GM19463 (cell line): ENCODE measurements around the gene KRT9.
"Not testable (repeated sequence)": the region's sequence is repeated elsewhere in the genome, so short reads cannot be mapped to it uniquely, and the experiment has no call there.

Source experiments
- ATAC-seq: cut with Tn5 transposase; IDR thresholded peaks from one replicate; pipeline ENCODE4 v1.9.1; 2021; ENCODE audit warnings: mild to moderate bottlenecking, moderate library complexity; ENCODE audit not compliant: unreplicated experiment

KRT9 gene

DNA sequence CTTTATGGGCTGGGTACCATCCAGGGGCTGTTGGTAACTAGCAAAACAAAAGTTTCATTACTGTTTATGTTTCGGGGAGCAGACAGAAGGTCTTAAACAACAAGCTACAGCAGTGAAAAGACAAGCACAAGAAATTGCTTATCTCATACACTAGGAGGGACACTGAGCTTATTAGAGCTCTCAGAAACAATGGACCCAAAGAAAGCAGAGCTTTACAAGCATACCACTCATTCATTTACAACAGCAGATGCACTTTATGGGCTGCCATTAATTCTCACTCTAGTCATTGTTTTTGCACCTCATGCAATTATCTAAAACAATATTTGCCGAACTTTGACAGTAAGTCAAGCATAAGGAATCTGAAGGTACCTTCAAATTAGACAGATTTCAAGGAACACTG lies 30.7 kb upstream of the KRT9 start:
- ATAC-seq: no peak

DNA sequence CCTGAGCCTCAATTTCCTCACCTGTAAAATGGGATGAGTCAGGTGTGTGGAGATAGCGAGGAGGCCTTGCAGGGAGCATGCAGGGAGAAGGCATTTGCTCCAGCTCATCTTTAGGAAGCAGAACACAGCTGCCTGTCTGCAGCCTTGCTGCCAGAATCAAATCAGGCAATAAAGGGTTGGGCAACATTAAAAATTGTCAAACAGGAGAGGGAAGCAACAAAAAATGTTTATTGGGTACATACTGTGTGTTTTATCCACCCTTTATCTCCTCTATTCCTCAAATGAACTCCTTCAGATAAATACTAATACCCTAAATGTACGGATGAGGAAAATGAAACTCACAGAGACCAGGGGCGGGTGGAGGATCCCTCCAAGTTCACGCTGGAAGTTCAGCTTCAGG lies 28.5 kb upstream of the KRT9 start:
- ATAC-seq: no peak

GRCh38 chr17:41599680-41600079 lies 27.8 kb upstream of the KRT9 start:
- no peak for ATAC-seq

GRCh38 chr17:41595585-41595984 lies 23.7 kb upstream of the KRT9 start:
- ATAC-seq: no peak

DNA sequence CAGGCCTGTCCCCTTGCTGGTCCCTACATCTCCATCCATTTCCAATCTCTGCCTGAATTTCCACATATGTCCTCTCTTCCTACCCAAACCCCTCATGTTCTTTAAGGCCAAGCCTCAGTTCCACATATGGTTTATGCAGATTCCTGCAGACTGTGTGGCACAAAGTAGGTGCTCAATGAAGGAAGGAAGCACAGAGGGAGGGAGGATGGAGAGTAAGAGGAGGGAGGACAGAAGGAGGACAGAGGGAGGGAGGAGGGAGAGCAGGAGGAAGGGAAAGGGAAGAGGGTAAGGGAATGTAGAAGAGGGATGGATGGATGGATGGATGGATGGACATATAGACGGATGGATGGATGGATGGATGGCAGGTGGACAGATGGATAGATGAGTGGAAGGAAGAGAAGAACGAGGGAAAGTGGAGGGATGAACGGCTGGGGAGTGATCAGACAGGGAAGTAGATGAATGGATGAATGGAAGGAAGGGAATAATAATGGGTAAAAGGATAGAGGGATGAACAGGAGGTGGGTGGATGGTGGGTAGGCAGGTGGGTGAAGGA lies 22.6 kb upstream of the KRT9 start:
- no peak for ATAC-seq

GRCh38 chr17:41593306-41593981 lies 21.6 kb upstream of the KRT9 start:
- ATAC-seq: no peak

DNA sequence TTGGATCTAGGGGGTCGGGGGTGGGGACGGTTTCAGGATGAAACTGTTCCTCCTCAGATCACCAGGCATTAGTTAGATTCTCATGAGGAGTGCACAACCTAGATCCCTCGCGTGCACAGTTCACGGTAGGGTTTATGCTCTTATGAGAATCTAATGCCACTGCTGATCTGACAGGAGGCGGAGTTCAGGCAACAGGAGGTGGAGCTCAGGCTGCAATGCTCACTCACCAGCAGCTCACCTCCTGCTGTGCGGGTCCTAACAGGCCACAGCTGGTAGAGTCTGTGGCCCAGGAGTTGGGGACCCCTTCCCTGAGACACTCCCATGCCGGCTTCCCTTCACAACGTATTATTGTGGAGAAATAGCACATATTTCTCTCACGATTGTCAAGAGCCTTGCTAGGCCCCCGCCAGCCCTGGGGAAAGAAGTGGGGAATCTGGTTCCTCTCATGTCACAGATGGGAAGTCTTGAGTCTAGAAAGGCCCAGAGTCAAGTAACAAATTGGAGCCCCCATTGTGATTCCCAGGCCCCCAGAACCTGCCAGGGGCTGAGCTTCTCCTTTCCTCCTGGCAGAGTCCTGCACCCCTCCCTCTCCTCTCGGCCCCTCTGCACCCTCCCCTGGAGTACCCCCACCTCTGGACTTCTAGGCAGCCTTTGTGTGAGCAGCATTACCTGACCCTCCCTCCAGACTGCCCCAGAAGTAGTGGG lies 20.9 kb upstream of the KRT9 start:
- ATAC-seq: no peak

DNA sequence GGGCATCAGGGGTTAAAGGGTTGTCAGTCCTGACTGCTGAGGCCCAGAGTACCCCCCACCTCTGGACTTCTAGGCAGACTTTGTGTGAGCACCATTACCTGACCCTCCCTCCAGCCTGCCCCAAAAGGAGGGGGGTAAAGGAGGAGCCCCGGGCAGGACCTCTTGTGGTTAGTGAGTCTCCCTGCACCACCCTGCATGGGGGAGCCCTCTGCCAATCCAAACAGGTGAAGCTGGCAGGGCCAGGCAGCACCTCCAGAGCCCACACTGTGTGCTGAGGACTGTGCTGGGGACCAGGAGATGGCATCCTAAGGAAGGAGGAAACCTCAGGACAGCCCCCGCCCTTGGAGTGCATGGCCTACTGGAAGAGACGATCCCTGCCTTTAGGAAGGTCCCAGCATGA lies 17.4 kb upstream of the KRT9 start:
- no peak for ATAC-seq

- no peak for ATAC-seq
Observed at GRCh38 chr17:41588126-41588810, 16.4 kb upstream of the KRT9 start.

DNA sequence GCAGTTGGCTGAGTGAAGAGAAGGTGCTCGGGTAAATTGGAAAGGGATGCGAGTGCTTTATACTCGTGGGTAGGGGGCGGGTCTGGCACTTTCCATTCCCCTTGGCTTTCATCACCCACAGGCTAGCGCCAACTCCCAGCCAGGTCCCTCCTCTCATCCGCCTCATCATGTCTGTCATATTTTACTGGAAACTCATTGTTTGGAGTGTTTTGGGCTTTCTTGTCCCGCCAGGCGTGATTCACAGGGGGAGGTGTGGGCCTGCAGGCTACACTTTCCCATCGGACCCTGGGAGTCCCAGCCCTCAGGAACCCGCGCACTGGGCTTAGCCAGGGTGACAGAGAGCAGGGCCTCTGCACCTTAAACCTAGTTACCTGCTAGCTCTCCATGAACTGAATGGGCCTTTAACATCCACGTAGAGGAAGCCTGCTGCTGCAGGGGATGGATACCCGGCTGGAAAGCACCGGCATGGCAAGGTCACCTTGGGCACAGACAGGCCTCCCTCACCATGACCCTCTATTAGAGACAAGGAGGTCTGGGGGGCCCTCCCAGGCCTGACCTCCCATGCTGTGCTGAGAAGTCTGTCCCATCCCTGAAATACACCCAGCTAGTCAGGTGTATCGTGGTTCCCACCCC lies 15.1 kb upstream of the KRT9 start, which contains the start of gene KRT14:
KRT14 (minus strand) TSS at position 33 of the 633 bp plus-strand sequence. CDS start 61 bp downstream, outside the sequence.
- no peak for ATAC-seq

DNA sequence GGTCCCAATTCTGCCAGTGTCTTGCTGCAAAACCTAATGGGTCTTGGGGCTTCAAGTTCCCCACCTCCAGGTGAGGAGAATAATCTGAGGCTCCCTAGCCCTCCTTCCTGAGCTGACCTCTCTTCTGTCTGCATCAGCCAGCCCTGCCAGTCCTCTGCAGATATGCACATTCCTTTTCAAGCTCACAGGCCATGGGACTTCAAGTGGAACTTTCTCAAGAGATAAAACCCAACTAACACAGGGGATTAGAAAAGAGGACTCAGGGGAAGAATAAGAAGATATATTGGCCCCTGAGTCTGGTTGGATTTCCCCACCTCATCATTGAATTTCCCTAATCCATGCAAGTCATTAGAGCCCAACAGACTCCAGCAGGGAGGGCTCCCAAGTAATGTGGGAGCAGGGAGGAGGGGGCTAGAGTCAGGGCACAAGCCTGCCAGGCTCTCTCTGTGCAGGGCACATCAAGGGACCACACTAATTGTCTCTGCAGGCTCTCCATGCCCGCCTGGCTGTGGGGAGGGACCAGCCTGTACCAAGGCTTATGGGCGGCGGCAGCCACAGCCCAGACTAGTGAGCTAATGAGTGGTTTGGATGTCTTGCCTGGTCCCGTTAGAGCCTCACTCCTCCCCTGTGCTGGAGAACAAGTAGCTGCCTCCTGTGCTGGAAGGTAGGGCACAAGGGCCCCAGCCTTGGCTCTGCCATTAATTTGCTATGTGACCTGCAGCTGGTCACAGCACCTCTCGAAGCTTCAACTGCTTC lies 13.6 kb upstream of the KRT9 start:
- ATAC-seq: no peak

- not testable (repeated sequence) for ATAC-seq
Observed at GRCh38 chr17:41584331-41584927, 12.6 kb upstream of the KRT9 start.

DNA sequence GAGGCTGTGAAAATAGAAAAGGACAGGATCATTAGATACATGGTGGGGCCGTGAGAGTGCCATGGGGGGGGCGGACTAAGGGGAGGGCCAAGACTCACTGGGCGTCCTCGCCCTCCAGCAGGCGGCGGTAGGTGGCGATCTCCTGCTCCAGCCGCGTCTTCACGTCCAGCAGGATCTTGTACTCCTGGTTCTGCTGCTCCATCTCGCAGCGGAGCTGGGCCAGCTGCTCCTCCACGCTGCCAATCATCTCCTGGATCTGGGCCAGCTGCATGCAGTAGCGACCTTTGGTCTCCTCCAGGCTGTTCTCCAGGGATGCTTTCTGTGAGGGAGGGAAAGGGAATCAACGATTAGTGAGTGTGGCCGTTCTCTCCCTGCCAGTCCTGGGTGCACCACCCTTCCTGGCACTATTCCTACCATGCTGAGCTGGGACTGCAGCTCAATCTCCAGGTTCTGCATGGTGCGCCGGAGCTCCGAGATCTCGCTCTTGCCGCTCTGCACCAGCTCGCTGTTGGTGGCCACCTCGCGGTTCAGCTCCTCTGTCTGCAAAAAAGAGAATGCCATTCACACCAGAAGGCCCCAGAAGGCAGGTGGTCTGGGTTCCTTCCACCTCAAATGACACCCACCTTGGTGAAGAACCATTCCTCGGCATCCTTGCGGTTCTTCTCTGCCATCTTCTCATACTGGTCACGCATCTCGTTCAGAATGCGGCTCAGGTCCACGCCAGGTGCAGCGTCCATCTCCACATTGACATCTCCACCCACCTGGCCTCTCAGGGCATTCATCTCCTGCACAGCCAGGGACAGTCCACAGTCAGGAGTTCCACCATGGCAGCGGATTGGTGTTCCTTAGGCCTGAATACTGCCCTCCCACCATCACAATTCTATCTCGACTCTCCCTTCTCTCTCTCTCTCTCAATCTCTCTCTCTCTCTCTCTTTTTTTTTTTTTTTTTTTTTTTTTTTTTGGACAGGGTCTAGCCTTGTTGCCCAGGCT lies 11.6 kb upstream of the KRT9 start:
- ATAC-seq: no peak

- not testable (repeated sequence) for ATAC-seq
Observed at GRCh38 chr17:41582061-41582968, 10.5 kb upstream of the KRT9 start.

- ATAC-seq: no peak
Observed at GRCh38 chr17:41581366-41582060, 9.7 kb upstream of the KRT9 start.

GRCh38 chr17:41580687-41581365 lies 9.0 kb upstream of the KRT9 start:
- no peak for ATAC-seq

DNA sequence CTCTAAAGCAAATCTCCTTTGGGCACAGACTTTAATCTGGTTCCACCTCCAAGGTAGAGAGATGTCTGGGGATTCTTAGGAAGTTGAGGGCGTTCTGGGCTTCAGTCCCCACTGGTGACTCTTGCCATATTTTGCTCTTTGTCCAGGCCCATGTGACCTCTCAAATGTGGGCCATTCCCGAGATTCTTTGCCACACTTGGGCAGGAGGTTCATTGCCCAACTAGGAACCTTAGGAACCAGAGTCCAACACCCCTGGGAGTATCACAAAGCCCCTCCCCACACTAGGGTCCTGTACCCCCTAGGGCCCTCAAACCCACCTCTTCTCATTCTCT lies 8.4 kb upstream of the KRT9 start:
- no peak for ATAC-seq
